ENCODE data around the gene EXOC1L. TPM values are rescaled to one million over a fixed set of nuclear protein-coding genes. Genes with fewer than 3 reads are reported as not detected.

Gene EXOC1L, protein sequence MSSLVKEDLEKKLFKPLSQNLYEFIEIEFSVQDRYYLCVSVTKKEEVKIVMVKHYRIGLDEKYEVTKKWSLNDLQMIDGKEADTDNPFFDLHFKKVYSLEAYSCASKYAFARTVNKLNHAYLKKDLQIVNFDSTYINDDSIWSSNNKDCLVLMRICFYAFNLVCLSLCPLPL
- total RNA-seq (not detected), polyA plus RNA-seq (0.11 TPM)
- long read RNA-seq, donor 1 = 0 reads
- long read RNA-seq, donor 2 = 0 reads
- long read RNA-seq, donor 3 = 0 reads
- long read RNA-seq, donor 4 = 0 reads

- Histone ChIP-seq H3K27ac (ENCODE audit: low read length) (no peak within 1 kb of the TSS), H3K9me3 (ENCODE audit: control insufficient read depth, low read length) (no peaks in the 10 kb centered on the region), H3K4me1 (ENCODE audit: control insufficient read depth, insufficient read depth, low read length) (no peaks in the 10 kb centered on the region), H3K27me3 (ENCODE audit: control insufficient read depth, insufficient read depth) (no peaks in the 10 kb centered on the region), H3K4me3 (ENCODE audit: low read length) (peak within 1 kb of the TSS; percentile 66)
- WGBS = 6% methylated on average over 13 of the region's 13 CpGs
- intact Hi-C loops (cut with DNase I) = no loop called here
- ATAC-seq = peak; percentile 65
- DNase-seq = peak; percentile 26 to 65 (median 35)
These were observed at the start of gene EXOC1L for GRCh38 chr4:55819634-55820033. Gene EXOC1L, plus strand, starts transcription at chr4:55819790. Its CDS starts 237 bp downstream, at chr4:55820027.

GRCh38 chr4:55770662-55771061 lies 48.9 kb upstream of the EXOC1L start:
- no peak for ATAC-seq
- Histone ChIP-seq H3K27me3 (ENCODE audit: control insufficient read depth, insufficient read depth) (no peaks in the 10 kb centered on the region), H3K27ac (ENCODE audit: low read length) (no peak overlapping the region), H3K4me3 (ENCODE audit: low read length) (no peak overlapping the region), H3K4me1 (ENCODE audit: control insufficient read depth, insufficient read depth, low read length) (no peaks in the 10 kb centered on the region), H3K9me3 (ENCODE audit: control insufficient read depth, low read length) (no peaks in the 10 kb centered on the region)
- no peak for DNase-seq
- WGBS = 81% methylated on average over 3 of the region's 3 CpGs
- intact Hi-C loops (cut with DNase I) = no loop called here

GRCh38 chr4:55781341-55781740 lies 38.2 kb upstream of the EXOC1L start:
- Histone ChIP-seq H3K27me3 (ENCODE audit: control insufficient read depth, insufficient read depth) (no peaks in the 10 kb centered on the region), H3K4me1 (ENCODE audit: control insufficient read depth, insufficient read depth, low read length) (peaks cover 1% of the 10 kb centered on the region), H3K9me3 (ENCODE audit: control insufficient read depth, low read length) (no peaks in the 10 kb centered on the region), H3K27ac (ENCODE audit: low read length) (no peak overlapping the region), H3K4me3 (ENCODE audit: low read length) (no peak overlapping the region)
- ATAC-seq (no peak), DNase-seq (no peak)
- intact Hi-C loops (cut with DNase I) = no loop called here
- WGBS = 83% methylated on average over 2 of the region's 2 CpGs

- DNase-seq (peak in 1 of 3 donors; percentile 46), ATAC-seq (no peak)
- H3K4me1 ChIP-seq (ENCODE audit: control insufficient read depth, insufficient read depth, low read length) = peaks cover 1% of the 10 kb centered on the region
- intact Hi-C loops (cut with DNase I) = no loop called here
- H3K9me3 ChIP-seq (ENCODE audit: control insufficient read depth, low read length) = no peaks in the 10 kb centered on the region
- H3K27me3 ChIP-seq (ENCODE audit: control insufficient read depth, insufficient read depth) = no peaks in the 10 kb centered on the region
- WGBS = 52% methylated on average over 1 of the region's 1 CpG
- H3K4me3 ChIP-seq (ENCODE audit: low read length) = no peak overlapping the region
- no peak overlapping the region for H3K27ac ChIP-seq (ENCODE audit: low read length)
These were observed 37.8 kb upstream of the EXOC1L start for GRCh38 chr4:55781812-55782211.

- WGBS = 48% methylated on average over 1 of the region's 1 CpG
- intact Hi-C loops (cut with DNase I) = no loop called here
These were observed 36.0 kb upstream of the EXOC1L start for GRCh38 chr4:55783584-55783983.

DNA sequence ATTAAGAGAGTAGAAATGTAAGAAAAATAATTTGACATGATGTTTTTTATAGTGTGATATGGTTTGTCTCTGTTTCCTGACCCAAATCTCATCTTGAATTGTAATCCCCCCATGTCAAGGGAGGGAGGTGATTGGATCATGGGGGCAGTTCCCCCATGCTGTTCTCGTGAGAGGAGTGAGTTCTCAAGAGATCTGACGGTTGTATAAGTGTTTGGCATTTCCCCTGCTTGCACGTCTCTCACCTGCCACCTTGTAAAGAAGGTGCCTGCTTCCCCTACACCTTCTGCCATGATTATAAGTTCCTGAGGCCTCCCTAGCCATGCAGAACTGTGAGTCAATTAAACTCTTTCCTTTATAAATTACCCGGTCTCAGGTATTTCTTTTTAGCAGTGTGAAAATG lies 34.8 kb upstream of the EXOC1L start:
- Histone ChIP-seq H3K4me1 (ENCODE audit: control insufficient read depth, insufficient read depth, low read length) (peaks cover 1% of the 10 kb centered on the region), H3K4me3 (ENCODE audit: low read length) (no peak overlapping the region), H3K27me3 (ENCODE audit: control insufficient read depth, insufficient read depth) (no peaks in the 10 kb centered on the region), H3K9me3 (ENCODE audit: control insufficient read depth, low read length) (no peaks in the 10 kb centered on the region), H3K27ac (ENCODE audit: low read length) (no peak overlapping the region)
- intact Hi-C loops (cut with DNase I) = no loop called here
- DNase-seq = peak in 1 of 3 donors; percentile 23
- 42% methylated on average over 4 of the region's 4 CpGs for WGBS
- ATAC-seq = no peak

More at GRCh38 chr4:55783584-55783983, 36.0 kb upstream of the EXOC1L start:
- peaks cover 1% of the 10 kb centered on the region for H3K4me1 ChIP-seq (ENCODE audit: control insufficient read depth, insufficient read depth, low read length)
- no peak overlapping the region for H3K4me3 ChIP-seq (ENCODE audit: low read length)
- H3K9me3 ChIP-seq (ENCODE audit: control insufficient read depth, low read length) = no peaks in the 10 kb centered on the region
- H3K27me3 ChIP-seq (ENCODE audit: control insufficient read depth, insufficient read depth) = no peaks in the 10 kb centered on the region
- DNase-seq (no peak), ATAC-seq (no peak)
- H3K27ac ChIP-seq (ENCODE audit: low read length) = no peak overlapping the region

GRCh38 chr4:55791666-55792065 lies 27.9 kb upstream of the EXOC1L start:
- DNase-seq (no peak), ATAC-seq (no peak)
- intact Hi-C loops (cut with DNase I) = no loop called here
- WGBS = 71% methylated on average over 2 of the region's 2 CpGs
- Histone ChIP-seq H3K27ac (ENCODE audit: low read length) (no peak overlapping the region), H3K27me3 (ENCODE audit: control insufficient read depth, insufficient read depth) (no peaks in the 10 kb centered on the region), H3K4me3 (ENCODE audit: low read length) (no peak overlapping the region), H3K9me3 (ENCODE audit: control insufficient read depth, low read length) (no peaks in the 10 kb centered on the region), H3K4me1 (ENCODE audit: control insufficient read depth, insufficient read depth, low read length) (no peaks in the 10 kb centered on the region)

DNA sequence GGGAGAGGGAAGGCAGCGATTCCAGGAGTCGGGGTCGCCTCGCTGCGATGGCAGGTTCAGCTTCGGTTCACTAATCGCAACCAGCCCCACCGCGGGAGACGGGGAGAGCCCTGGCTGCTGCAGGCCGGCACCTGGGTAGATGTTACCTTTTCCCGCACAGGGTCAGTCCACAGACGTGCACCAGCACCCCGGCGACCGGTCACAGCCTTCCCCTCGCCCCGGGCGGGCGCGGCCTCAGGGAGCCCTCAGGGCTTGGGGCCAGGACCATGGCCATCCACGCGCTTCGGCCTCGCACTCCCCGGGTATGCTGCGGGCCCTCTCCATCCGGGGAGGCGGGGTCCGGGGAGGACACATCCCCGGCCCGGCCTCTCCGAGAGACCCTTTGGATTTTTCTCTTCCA lies 26.1 kb upstream of the EXOC1L start:
- Histone ChIP-seq H3K4me3 (ENCODE audit: low read length) (peak overlapping the region; percentile 28), H3K9me3 (ENCODE audit: control insufficient read depth, low read length) (no peaks in the 10 kb centered on the region), H3K27me3 (ENCODE audit: control insufficient read depth, insufficient read depth) (no peaks in the 10 kb centered on the region), H3K27ac (ENCODE audit: low read length) (no peak overlapping the region), H3K4me1 (ENCODE audit: control insufficient read depth, insufficient read depth, low read length) (no peaks in the 10 kb centered on the region)
- ATAC-seq = peak; percentile 40 to 48
- peak in 1 of 3 donors; percentile 32 for DNase-seq
- WGBS = 3% methylated on average over 33 of the region's 33 CpGs
- intact Hi-C loops (cut with DNase I) = no loop called here

DNA sequence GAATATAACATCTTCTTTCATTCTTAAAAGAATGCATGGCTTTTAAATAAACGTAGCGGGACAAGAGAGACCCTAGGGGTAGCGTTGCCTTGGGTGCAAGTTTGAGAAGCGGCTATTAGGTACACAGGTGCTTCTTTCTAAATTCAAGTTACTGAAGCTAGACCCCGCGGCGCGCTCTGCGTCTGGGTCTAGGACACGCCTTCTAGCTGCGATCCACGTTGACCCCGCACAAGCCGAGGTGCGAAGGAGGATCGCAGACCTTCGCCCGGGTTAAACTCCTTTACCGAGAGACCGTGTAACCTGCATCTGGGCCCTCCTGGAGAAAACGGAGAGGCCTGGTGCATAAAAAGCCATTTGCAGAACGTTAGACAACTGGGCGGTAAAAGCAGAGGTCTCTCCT lies 25.5 kb upstream of the EXOC1L start:
- Histone ChIP-seq H3K27ac (ENCODE audit: low read length) (no peak overlapping the region), H3K27me3 (ENCODE audit: control insufficient read depth, insufficient read depth) (no peaks in the 10 kb centered on the region), H3K9me3 (ENCODE audit: control insufficient read depth, low read length) (no peaks in the 10 kb centered on the region), H3K4me1 (ENCODE audit: control insufficient read depth, insufficient read depth, low read length) (no peaks in the 10 kb centered on the region), H3K4me3 (ENCODE audit: low read length) (no peak overlapping the region)
- DNase-seq = no peak
- 41% methylated on average over 23 of the region's 23 CpGs for WGBS
- no peak for ATAC-seq
- intact Hi-C loops (cut with DNase I) = no loop called here

DNA sequence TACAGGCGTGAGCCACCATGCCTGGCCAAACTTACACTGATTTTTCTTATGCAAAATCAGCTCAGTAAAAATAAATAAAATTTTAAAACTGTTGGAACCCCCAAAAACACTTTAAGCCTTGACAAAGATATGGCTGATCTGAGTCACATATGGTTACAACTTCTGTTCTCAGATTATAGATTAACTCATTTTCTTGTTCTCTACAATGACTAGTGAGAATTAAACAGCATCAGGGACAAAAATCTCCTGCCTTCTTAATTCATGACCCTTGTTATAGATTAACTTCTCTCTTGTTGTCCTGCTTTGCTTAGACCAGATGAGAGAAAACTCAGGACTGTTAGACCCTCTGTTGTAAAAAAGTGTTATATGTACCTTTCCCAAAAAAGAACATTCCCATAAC lies 24.2 kb upstream of the EXOC1L start:
- no peak overlapping the region for H3K27ac ChIP-seq (ENCODE audit: low read length)
- no peak overlapping the region for H3K4me3 ChIP-seq (ENCODE audit: low read length)
- no peaks in the 10 kb centered on the region for H3K9me3 ChIP-seq (ENCODE audit: control insufficient read depth, low read length)
- H3K4me1 ChIP-seq (ENCODE audit: control insufficient read depth, insufficient read depth, low read length) = no peaks in the 10 kb centered on the region
- no peaks in the 10 kb centered on the region for H3K27me3 ChIP-seq (ENCODE audit: control insufficient read depth, insufficient read depth)
- ATAC-seq (no peak), DNase-seq (no peak)
- 91% methylated on average over 1 of the region's 1 CpG for WGBS
- intact Hi-C loops (cut with DNase I) = no loop called here

- intact Hi-C loops (cut with DNase I) = no loop called here
- Histone ChIP-seq H3K27ac (ENCODE audit: low read length) (no peak overlapping the region), H3K4me1 (ENCODE audit: control insufficient read depth, insufficient read depth, low read length) (no peaks in the 10 kb centered on the region), H3K9me3 (ENCODE audit: control insufficient read depth, low read length) (no peaks in the 10 kb centered on the region), H3K27me3 (ENCODE audit: control insufficient read depth, insufficient read depth) (no peaks in the 10 kb centered on the region), H3K4me3 (ENCODE audit: low read length) (no peak overlapping the region)
- 33% methylated on average over 1 of the region's 1 CpG for WGBS
- DNase-seq (no peak), ATAC-seq (no peak)
These were observed 18.1 kb upstream of the EXOC1L start for GRCh38 chr4:55801498-55801897.

DNA sequence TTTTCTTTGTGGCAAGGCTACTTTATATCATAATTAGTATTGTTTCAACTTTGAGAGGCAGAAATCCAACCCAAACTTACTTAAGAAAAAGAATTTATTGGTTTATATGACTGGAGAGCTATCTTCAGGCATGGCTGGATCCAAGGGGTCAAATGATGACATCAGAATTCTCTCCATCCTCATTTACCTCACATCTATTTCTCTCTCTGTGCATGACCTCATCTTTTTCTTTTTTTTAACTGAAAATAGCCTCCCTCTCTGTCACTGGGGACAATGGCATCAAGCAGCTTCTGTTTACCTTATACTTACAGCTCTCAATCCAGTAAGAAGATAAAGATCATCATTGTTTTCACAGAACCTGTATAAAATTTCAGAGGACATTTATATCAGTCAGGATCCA lies 12.0 kb upstream of the EXOC1L start:
- H3K27ac ChIP-seq (ENCODE audit: low read length) = no peak overlapping the region
- DNase-seq (no peak), ATAC-seq (no peak)
- H3K27me3 ChIP-seq (ENCODE audit: control insufficient read depth, insufficient read depth) = no peaks in the 10 kb centered on the region
- no peak overlapping the region for H3K4me3 ChIP-seq (ENCODE audit: low read length)
- H3K9me3 ChIP-seq (ENCODE audit: control insufficient read depth, low read length) = no peaks in the 10 kb centered on the region
- intact Hi-C loops (cut with DNase I) = no loop called here
- H3K4me1 ChIP-seq (ENCODE audit: control insufficient read depth, insufficient read depth, low read length) = no peaks in the 10 kb centered on the region
